ENCODE measurements around the gene GPR150.
A peak's percentile ranks its signal among the peaks of the same experiment; 100 is the strongest.

Gene GPR150

DNA sequence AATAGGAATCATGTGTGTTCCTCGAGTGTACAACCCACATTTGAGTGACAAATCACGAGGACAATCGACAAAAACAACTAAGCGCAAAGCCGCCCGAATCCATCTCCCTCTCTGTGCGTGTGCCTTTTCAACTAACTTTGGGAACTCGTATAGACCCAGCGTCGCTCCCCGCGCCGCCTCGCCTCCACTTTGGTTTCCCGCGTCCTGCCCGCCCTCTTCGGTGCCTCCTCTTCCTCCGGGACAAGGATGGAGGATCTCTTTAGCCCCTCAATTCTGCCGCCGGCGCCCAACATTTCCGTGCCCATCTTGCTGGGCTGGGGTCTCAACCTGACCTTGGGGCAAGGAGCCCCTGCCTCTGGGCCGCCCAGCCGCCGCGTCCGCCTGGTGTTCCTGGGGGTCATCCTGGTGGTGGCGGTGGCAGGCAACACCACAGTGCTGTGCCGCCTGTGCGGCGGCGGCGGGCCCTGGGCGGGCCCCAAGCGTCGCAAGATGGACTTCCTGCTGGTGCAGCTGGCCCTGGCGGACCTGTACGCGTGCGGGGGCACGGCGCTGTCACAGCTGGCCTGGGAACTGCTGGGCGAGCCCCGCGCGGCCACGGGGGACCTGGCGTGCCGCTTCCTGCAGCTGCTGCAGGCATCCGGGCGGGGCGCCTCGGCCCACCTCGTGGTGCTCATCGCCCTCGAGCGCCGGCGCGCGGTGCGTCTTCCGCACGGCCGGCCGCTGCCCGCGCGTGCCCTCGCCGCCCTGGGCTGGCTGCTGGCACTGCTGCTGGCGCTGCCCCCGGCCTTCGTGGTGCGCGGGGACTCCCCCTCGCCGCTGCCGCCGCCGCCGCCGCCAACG, at the start of gene GPR150:
Gene GPR150 (plus strand): TSS at position 58 of the 840 bp plus-strand sequence. CDS start 189 bp downstream, at position 247.
- DNase-seq (ENCODE audit: low spot score) = peak; percentile 71

GRCh38 chr5:95572016-95572415, 47.9 kb upstream of the GPR150 start:
- no peak for DNase-seq (ENCODE audit: low spot score)

DNA sequence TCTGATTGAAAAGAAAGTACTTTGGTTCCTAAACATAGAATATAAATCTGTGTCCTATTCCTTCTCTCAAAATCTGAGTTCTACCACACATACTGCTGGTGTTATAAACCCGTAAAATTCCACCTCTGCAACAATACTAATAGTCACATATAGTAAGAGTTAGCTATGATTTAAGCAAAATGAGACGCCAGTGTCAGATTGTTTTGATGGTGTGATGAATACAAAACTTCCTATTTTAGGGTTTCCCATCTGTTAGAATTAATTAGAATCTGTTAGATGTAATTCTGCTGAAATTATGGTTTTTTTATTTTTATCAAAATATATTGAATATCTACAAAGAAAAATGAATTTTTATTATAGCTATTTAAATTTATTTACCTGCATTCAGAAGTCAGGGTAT, 38.3 kb upstream of the GPR150 start:
- no peak for DNase-seq (ENCODE audit: low spot score)

GRCh38 chr5:95583992-95584391, 35.9 kb upstream of the GPR150 start:
- no peak for DNase-seq (ENCODE audit: low spot score)

- no peak for DNase-seq (ENCODE audit: low spot score)
Measured at GRCh38 chr5:95590880-95591279, 29.0 kb upstream of the GPR150 start.

- peak; percentile 54 for DNase-seq (ENCODE audit: low spot score)
Measured at GRCh38 chr5:95591490-95591901, 28.4 kb upstream of the GPR150 start.

- DNase-seq (ENCODE audit: low spot score) = no peak
Measured at GRCh38 chr5:95595289-95595931, 24.5 kb upstream of the GPR150 start.

DNA sequence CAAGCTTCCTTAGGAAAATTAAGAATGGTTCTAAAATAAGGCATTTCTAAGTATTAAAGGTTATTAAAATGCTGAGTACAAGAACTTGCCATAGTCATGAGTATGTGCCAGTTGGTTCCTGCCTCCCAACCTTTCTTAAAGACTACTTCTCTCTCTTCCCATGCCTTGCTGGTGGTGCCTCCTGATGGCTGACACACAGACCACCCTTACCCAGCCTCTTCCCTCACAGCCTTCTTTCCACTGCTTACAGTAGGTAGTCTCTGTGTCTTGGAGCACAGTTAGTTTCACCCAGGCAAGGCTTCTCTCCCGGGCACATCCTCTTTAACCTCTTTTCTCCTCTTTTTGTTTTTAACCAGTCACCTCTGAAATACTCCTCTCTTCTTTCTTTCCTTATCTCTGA, 20.6 kb upstream of the GPR150 start:
- DNase-seq (ENCODE audit: low spot score) = no peak

GRCh38 chr5:95600557-95600956, 19.3 kb upstream of the GPR150 start:
- peak; percentile 24 for DNase-seq (ENCODE audit: low spot score)

DNA sequence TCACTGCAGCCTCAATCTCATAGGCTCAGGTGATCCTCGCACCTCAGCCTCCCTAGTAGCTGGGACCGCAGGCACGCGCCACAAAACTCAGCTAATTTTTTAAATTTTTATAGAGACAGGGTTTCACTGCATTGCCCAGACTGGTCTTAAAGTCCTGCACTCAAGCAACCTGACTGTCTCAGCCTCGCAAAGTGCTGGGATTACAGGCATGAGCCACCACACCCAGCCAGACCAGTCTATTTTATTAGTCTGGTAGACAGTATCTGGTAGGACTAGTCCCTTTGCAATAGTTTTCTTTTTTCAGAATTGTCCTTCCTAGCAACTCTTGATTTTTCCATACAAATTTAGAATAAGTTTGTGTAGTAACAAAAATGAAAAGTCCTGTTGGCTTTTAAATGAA, 14.1 kb upstream of the GPR150 start:
- no peak for DNase-seq (ENCODE audit: low spot score)

DNA sequence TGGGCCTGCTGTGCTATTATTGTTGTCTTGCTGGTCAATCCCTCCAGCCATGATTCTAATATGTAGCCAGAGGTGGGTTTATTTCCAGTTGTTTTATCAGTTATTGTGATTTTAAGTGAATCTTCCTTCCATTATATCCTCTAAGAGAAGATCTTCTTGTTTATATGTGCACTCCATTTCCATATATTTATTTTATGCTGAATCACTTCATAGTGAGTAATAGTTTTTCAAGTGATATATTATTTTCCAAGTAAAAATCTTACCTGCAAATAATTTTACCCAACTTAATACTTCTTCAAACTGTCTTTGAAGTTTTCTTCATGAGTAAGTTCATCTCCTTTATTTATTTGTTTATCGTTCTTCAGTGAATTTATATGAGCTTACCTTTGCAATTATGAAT, 13.5 kb upstream of the GPR150 start:
- DNase-seq (ENCODE audit: low spot score) = no peak

DNA sequence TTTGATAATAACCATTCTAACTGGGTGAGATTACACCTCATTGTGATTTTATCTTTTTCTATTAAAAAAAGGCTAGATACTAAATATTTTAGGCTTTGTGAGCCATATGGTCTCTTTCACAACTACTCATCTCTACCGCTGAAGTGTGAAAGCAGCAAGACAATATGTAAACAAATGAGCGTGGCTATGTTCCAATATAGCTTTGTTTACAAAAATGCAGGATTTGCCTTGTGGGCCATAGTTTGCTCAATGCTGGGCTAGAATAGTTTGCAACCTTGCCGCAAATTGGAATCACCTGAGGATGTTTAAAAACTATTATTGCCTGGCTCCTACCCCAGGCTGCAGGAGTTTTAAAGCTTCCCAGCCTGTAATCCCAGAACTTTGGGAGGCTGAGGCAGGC, 10.2 kb upstream of the GPR150 start:
- no peak for DNase-seq (ENCODE audit: low spot score)

DNA sequence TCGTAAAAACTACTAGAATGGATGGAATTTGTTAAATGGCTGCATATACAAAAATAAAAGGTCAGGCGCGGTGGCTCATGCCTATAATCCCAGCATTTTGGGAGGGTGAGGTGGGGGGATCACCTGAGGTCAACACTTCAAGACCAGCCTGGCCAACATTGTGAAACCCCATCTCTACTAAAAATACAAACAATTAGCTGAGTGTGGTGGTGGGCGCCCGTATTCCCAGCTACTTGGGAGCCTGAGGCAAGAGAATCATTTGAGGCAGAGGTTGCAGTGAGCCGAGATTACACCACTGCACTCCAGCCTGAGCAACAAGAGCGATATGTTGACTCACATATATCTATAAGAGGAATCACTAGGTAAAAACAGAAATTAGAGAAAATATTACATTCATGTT, 9.3 kb upstream of the GPR150 start:
- DNase-seq (ENCODE audit: low spot score) = no peak

GRCh38 chr5:95611396-95611795, 8.5 kb upstream of the GPR150 start:
- no peak for DNase-seq (ENCODE audit: low spot score)

DNA sequence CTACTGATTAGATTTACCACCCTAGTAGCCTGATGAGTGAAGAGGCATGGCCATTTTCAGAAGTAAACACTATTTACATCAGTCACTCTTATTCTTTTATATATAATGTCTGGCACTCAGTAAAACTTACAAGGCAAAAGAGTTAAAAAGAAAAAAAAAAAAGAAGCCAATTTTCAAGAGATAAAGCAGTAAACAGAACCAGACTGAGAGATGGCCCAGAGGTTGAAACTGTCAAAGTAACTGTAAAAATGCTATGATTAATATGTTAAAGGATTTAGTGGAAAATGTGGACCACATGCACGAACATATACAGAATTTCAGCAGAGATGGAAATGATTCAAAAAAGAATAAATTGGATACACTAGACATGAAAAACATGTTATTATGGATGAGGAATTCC, 6.4 kb upstream of the GPR150 start:
- DNase-seq (ENCODE audit: low spot score) = no peak

GRCh38 chr5:95615164-95615467, 4.8 kb upstream of the GPR150 start:
- DNase-seq (ENCODE audit: low spot score) = no peak

GRCh38 chr5:95617057-95617456, 2.8 kb upstream of the GPR150 start:
- no peak for DNase-seq (ENCODE audit: low spot score)

DNA sequence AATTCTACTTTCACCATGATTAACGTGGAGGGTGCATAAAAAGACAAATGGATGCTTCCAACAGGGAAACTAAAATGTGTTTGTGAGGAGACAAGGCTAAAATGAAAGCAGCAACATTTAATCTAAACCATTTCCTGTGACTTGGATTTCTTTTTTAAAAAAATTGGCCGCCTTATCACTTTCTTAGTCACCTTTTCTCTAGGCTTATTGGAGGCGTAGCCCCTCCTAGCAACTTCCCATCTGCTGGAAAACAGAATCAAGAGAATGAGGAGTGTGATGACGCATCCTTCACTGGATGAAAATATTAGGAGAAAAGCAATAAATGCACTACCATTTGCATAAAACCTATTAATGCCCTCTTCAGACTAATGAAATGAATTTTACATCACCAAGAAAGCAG, 791 bp upstream of the GPR150 start:
- DNase-seq (ENCODE audit: low spot score) = no peak

DNA sequence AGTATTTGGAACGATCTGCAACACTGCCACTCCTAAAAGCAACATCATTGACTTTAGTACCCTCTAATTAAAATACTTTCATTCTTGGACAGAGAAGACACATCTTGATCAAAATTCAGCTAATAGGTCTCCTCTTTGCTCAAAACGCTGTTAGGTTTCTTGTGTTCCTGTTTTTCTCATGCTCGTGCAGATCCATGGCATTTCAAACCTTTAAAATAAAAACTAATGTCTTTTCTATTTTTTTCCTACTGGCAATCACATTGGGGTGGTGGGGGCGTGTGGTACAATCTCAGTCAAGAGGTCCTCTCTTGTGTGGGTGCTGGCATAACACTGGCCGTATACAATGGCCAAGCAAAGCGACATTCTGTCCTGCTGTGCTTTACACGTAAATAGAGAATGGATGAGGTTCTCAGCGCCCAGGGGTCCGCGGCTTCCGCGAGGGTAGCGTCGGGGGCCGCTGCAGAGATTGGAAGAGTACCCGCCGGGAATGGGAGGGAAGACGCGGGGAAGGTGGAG, 315 bp upstream of the GPR150 start:
- DNase-seq (ENCODE audit: low spot score) = no peak

DNA sequence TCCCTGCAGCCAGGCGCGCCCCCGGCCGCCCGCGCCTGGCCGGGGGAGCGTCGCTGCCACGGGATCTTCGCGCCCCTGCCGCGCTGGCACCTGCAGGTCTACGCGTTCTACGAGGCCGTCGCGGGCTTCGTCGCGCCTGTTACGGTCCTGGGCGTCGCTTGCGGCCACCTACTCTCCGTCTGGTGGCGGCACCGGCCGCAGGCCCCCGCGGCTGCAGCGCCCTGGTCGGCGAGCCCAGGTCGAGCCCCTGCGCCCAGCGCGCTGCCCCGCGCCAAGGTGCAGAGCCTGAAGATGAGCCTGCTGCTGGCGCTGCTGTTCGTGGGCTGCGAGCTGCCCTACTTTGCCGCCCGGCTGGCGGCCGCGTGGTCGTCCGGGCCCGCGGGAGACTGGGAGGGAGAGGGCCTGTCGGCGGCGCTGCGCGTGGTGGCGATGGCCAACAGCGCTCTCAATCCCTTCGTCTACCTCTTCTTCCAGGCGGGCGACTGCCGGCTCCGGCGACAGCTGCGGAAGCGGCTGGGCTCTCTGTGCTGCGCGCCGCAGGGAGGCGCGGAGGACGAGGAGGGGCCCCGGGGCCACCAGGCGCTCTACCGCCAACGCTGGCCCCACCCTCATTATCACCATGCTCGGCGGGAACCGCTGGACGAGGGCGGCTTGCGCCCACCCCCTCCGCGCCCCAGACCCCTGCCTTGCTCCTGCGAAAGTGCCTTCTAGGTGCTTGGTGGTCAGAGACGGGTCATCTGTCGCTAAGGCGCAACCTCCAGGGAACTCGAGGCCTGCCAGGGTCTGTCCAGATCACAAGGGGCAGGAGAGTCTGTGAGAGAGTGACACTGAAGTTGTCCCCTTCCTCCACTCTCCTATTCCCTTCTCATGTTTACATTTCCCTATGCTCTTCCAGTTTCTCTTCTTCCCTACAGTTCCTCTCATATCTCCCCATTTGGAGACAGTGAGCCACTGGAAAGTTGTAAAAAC, 1.3 kb downstream of the GPR150 start:
- peak; percentile 49 for DNase-seq (ENCODE audit: low spot score)

- DNase-seq (ENCODE audit: low spot score) = no peak
Measured at GRCh38 chr5:95621839-95622629, 2.1 kb downstream of the GPR150 start.

- DNase-seq (ENCODE audit: low spot score) = no peak
Measured at GRCh38 chr5:95623706-95624105, 3.8 kb downstream of the GPR150 start.

Measured in GM03348 (cell line).